Endothelial cell of hepatic sinusoid (primary cell): Measurements from ENCODE around the gene TNFSF13.
"Not testable (repeated sequence)": the region's sequence is repeated elsewhere in the genome, so short reads cannot be mapped to it uniquely, and the experiment has no call there.

Source experiments
- in situ Hi-C: cut with HindIII; loops from 2 replicates; pipeline ENCODE4 v1.10.0; 2017; ENCODE audit warnings: low sequenced_read_pairs

The TNFSF13 gene

GRCh38 chr17:7588553-7589203, 30.1 kb downstream of the TNFSF13 start:
- in situ Hi-C loops: no loop called here

DNA sequence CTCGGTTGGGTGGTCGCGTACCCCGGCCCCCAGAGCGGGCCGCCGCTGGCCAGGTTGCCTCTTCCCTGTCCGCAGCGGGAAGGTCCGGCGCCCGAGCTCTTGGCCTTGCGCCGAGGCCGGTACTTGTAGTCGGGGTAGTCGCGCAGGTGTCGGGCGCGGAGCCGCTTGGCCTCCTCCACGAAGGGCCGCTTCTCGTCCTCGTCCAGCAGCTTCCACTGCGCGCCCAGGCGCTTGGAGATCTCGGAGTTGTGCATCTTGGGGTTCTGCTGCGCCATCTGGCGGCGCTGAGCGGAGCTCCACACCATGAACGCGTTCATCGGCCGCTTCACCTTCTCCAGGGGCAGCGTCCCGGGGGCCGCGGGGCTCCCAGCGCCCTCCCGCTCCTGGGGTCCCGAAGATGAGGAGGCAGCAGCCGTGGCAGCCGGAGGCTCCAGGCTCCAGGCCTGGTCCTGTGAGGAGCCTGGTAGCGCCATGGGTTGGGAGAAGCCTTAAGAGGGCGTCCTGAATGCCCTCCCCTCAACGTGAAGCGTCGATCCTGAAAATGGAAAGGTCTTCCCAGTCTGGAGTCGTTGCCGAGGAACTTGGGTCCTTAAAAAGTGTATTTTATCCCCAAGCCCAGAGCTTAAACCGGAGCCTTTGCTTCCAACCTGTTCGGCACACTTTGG, 30.8 kb downstream of the TNFSF13 start:
- in situ Hi-C loops: no loop called here

GRCh38 chr17:7589891-7590691, 31.5 kb downstream of the TNFSF13 start, which contains the start of gene SOX15:
TSS of gene SOX15 (minus strand) at chr17:7590094. CDS start at chr17:7589676, 418 bp downstream.
- in situ Hi-C loops: no loop called here

DNA sequence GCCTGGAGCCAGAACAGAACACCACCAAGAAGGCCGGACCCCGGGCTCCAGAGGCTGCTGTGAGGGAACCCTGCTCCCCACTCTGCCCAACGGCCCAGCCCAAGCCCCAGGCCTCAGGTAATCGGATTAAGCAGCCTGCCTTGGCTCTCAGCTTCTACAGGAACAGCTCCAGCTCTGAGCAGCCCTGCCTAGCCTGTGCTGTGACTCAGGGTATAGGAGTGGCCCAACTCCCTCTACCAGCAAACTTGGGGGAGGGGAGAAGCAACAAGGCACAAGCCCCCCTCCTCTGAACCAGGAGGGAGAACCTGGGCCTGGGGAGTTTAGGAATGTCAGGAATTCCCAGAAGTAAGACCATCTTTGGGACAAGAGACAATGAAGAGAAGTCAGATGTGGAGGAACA, 32.2 kb downstream of the TNFSF13 start:
- in situ Hi-C loops: no loop called here

DNA sequence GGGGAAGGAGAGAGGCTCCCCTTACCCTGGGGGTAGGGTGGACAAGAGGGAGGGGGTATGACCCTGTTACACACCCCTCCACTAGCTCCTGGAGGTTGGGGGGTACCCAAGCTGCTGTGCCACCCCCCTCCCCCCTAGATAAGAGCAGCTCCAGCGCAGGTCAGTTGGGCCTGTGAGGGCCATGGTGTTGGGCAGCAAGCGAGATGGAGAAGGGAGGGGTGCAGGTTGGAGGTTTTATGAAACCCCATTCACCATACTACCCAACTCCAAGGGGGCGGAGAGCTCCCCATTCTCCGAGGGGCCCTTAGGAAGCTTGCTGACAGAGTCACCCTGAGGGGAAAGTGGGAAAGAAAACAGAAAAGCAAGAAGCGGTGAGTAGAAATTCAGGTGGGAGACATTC, 33.0 kb downstream of the TNFSF13 start:
- in situ Hi-C loops: no loop called here

DNA sequence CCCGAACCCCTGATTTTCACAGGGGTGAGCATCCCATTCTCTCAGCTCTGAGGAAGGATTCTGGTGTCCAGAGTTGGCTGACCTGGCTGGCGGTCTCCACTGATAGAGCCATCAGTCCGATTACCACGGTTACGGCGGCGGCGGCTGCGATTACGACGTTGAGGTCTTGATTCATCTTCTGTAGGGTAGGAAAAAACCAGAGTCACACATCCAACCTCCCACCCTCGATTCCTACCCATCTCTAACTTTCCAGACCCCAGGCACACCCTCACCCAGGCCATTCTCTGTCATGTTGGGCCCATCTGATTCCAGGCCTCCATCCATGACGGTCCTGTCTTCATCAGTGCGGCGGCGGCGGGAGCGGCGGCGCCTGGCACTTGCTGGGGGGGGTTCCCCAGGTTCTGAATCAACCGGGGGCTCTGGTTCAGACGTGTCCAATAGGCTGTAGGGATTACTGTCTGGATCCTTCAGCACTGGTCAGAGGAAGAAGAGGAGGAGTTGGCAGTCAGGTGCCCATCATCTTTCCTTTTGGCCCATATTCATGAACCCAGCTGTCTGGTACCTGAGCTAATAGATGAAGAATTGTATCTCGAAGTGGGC, 34.0 kb downstream of the TNFSF13 start:
- in situ Hi-C loops: no loop called here

- in situ Hi-C loops: no loop called here
These were observed 34.7 kb downstream of the TNFSF13 start for GRCh38 chr17:7593296-7593695.

GRCh38 chr17:7597561-7597960, 39.0 kb downstream of the TNFSF13 start:
- in situ Hi-C loops: not testable (repeated sequence)

DNA sequence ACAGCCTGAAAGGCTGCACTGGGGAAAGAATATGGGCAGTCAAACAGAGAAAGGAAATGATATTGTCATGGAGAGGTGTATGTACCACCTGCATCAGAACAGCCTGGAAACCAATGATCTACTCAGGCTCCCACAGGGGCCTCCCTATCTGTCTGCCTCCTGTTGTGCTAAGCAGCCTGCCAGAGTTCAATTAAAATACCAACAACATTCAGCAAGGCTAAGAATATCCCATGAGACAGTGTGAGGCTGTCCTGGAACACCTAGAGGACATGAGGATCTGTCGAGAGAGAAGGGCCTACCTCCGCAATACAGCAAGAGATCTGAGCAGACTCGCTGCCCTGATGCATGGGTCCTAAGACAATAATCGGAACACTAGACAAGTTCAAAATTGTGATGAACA, 47.7 kb downstream of the TNFSF13 start:
- in situ Hi-C loops: no loop called here

DNA sequence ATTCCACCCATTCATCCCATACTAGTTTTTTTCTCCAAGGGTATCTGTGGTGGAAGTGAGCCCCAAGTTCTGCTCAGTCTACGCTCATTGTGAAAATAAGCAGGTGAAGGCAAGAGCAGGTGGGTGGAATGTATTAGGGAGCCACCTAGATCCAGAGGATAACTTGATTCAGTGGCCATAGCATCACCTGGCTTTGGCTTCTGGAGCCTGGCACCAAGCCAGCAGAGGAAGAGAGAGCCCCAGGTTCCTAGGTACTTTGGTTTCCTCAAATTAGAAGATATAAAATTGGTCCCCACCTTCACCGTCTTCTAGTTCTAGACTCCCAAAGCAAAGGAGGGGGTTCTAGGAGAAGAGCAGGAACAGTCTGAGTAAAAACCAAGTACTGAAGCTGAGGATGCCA, 52.1 kb downstream of the TNFSF13 start:
- in situ Hi-C loops: no loop called here
